MM.1S (cell line): ENCODE measurements around the gene HOXD4.

Source experiments
- DNase-seq: peaks from one replicate; pipeline ENCODE4 v3.0.0-alpha.2; 2015
- H2AFZ ChIP-seq: fragments of 300-600 bp; sonication (generic); 2 replicates; pipeline ENCODE4 v1.6.0; 2016; ENCODE audit warnings: antibody characterized with exemption, low read length
- H3F3A ChIP-seq: fragments of 300-600 bp; sonication (generic); 2 replicates; pipeline ENCODE4 v1.6.1; 2016; ENCODE audit warnings: mild to moderate bottlenecking, antibody characterized with exemption, low read length, moderate library complexity, mixed read lengths; ENCODE audit not compliant: insufficient read depth
- H3K27ac ChIP-seq: fragments of 300-600 bp; sonication (generic); 2 replicates; pipeline ENCODE4 v1.5.1; 2016; ENCODE audit warnings: mild to moderate bottlenecking, low read length
- H3K27me3 ChIP-seq: fragments of 300-600 bp; sonication (generic); replicated peaks from 2 replicates; pipeline ENCODE4 v1.6.0; 2016; ENCODE audit warnings: low read length; ENCODE audit not compliant: insufficient read depth
- H3K36me3 ChIP-seq: fragments of 300-600 bp; sonication (generic); replicated peaks from 2 replicates; pipeline ENCODE4 v1.6.1; 2016; ENCODE audit warnings: mild to moderate bottlenecking, low read length, mixed read lengths; ENCODE audit not compliant: insufficient read depth
- H3K4me1 ChIP-seq: fragments of 300-600 bp; sonication (generic); 2 replicates; pipeline ENCODE4 v1.6.1; 2016; ENCODE audit warnings: low read length, mixed read lengths
- H3K4me2 ChIP-seq: fragments of 300-600 bp; sonication (generic); 2 replicates; pipeline ENCODE4 v1.6.0; 2016; ENCODE audit warnings: low read depth, low read length
- H3K4me3 ChIP-seq: fragments of 300-600 bp; sonication (generic); 2 replicates; pipeline ENCODE4 v1.5.1; 2016; ENCODE audit warnings: low read length, mixed read lengths
- H3K79me2 ChIP-seq: fragments of 300-600 bp; sonication (generic); 2 replicates; pipeline ENCODE4 v1.6.1; 2016; ENCODE audit warnings: mixed run types, low read length, mixed read lengths
- H3K9ac ChIP-seq: fragments of 300-600 bp; sonication (generic); 2 replicates; pipeline ENCODE4 v1.6.1; 2016; ENCODE audit warnings: low read length, mixed read lengths
- H3K9me2 ChIP-seq: fragments of 300-600 bp; sonication (generic); replicated peaks from 2 replicates; pipeline ENCODE4 v1.6.1; 2016; ENCODE audit warnings: mild to moderate bottlenecking, low read length, mixed read lengths; ENCODE audit not compliant: insufficient read depth
- H3K9me3 ChIP-seq: fragments of 300-600 bp; sonication (generic); replicated peaks from 2 replicates; pipeline ENCODE4 v1.6.1; 2016; ENCODE audit warnings: mild to moderate bottlenecking, low read length, mixed read lengths; ENCODE audit not compliant: insufficient read depth
- H4K20me1 ChIP-seq: fragments of 300-600 bp; sonication (generic); 2 replicates; pipeline ENCODE4 v1.6.1; 2016; ENCODE audit warnings: mild to moderate bottlenecking, low read length, moderate library complexity, mixed read lengths; ENCODE audit not compliant: insufficient read depth
- EZH2 ChIP-seq: fragments of 300-600 bp; sonication (generic); optimal IDR thresholded peaks from 2 replicates; pipeline ENCODE3; 2017; ENCODE audit warnings: low read depth, mild to moderate bottlenecking, antibody characterized with exemption, low read length, mixed read lengths
- EZH2phosphoT487 ChIP-seq: fragments of 300-600 bp; sonication (generic); IDR thresholded peaks from 2 replicates; pipeline ENCODE4 v1.6.1; 2018; ENCODE audit warnings: antibody characterized with exemption, low read length
- TF ChIP-seq, protein P1 (sequence below): fragments of 300-600 bp; sonication (generic); IDR thresholded peaks from 2 replicates; pipeline ENCODE4 v1.5.1; 2016; ENCODE audit warnings: antibody characterized with exemption, low read length, mixed read lengths

The HOXD4 gene

DNA sequence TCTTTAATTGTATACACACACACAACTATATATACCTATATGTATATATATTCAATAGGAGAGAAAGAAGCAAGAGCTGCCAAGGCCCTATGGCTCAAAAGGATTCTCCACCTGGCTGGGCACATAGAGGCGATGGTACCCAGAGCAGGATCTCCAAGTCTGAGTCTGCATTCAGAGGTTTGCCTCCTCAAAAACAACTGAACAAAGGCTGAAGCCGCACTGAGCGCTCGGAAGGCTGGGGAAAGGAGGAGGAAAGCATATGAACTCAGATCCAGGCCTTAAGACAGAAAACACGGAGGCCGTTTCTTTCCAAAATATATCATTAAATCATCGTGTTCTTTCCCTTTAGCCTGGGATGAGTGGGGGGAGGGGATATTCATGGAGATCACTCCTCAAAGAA, 48.2 kb upstream of the HOXD4 start:
- no peak for DNase-seq
- Histone ChIP-seq H3K36me3 (no peaks in the 10 kb centered on the region), H3K4me2 (no peak overlapping the region), H3K9ac (no peak overlapping the region), H3K4me3 (no peak overlapping the region), H4K20me1 (no peaks in the 10 kb centered on the region), H3F3A (no peaks in the 10 kb centered on the region), H3K9me3 (no peaks in the 10 kb centered on the region), H2AFZ (no peak overlapping the region), H3K9me2 (no peaks in the 10 kb centered on the region), H3K79me2 (no peaks in the 10 kb centered on the region), H3K27ac (no peak overlapping the region), H3K4me1 (no peaks in the 10 kb centered on the region), H3K27me3 (peaks cover 14% of the 10 kb centered on the region)
- TF ChIP-seq EZH2 (no peak), EZH2phosphoT487 (no peak)
- TF ChIP-seq, protein P1, sequence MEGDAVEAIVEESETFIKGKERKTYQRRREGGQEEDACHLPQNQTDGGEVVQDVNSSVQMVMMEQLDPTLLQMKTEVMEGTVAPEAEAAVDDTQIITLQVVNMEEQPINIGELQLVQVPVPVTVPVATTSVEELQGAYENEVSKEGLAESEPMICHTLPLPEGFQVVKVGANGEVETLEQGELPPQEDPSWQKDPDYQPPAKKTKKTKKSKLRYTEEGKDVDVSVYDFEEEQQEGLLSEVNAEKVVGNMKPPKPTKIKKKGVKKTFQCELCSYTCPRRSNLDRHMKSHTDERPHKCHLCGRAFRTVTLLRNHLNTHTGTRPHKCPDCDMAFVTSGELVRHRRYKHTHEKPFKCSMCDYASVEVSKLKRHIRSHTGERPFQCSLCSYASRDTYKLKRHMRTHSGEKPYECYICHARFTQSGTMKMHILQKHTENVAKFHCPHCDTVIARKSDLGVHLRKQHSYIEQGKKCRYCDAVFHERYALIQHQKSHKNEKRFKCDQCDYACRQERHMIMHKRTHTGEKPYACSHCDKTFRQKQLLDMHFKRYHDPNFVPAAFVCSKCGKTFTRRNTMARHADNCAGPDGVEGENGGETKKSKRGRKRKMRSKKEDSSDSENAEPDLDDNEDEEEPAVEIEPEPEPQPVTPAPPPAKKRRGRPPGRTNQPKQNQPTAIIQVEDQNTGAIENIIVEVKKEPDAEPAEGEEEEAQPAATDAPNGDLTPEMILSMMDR: no peak

DNA sequence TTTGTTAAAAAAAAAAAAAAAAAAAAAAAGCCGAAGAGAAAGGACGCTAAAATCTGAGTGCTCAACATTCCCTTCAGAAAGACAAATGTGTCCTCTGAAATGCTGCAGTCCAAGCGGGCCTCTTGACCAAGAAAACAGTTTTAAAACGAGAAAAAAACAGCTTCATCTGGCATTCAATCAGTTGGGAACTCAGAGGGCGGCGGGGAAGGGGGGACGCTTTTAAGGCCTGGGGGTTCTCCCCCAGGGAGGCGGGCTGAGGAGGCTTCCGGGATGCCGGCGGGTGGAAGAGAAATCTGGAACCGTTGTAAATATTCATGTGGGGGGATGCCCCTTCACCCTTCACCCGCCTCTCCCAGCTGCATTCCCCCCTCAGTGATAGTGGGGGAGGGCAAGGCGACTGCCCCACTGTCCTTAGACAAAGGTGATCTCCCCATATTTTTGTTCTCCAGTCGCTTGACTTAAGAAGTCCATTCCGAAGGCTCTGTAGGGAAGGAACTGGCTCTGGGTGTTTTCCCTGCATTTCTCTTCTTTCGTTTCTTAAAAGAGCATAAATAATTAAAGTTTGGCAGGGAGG, 47.5 kb upstream of the HOXD4 start:
- Histone ChIP-seq H3K27me3 (peaks cover 14% of the 10 kb centered on the region), H3K36me3 (no peaks in the 10 kb centered on the region), H3K4me1 (no peaks in the 10 kb centered on the region), H3K9me2 (no peaks in the 10 kb centered on the region), H3K79me2 (no peaks in the 10 kb centered on the region), H3K4me3 (no peak overlapping the region), H3K27ac (no peak overlapping the region), H3K9me3 (no peaks in the 10 kb centered on the region), H3K9ac (no peak overlapping the region), H4K20me1 (no peaks in the 10 kb centered on the region), H3K4me2 (no peak overlapping the region), H2AFZ (no peak overlapping the region), H3F3A (no peaks in the 10 kb centered on the region)
- DNase-seq: no peak
- TF ChIP-seq EZH2phosphoT487 (no peak), EZH2 (no peak)
- TF ChIP-seq, protein P1: no peak

DNA sequence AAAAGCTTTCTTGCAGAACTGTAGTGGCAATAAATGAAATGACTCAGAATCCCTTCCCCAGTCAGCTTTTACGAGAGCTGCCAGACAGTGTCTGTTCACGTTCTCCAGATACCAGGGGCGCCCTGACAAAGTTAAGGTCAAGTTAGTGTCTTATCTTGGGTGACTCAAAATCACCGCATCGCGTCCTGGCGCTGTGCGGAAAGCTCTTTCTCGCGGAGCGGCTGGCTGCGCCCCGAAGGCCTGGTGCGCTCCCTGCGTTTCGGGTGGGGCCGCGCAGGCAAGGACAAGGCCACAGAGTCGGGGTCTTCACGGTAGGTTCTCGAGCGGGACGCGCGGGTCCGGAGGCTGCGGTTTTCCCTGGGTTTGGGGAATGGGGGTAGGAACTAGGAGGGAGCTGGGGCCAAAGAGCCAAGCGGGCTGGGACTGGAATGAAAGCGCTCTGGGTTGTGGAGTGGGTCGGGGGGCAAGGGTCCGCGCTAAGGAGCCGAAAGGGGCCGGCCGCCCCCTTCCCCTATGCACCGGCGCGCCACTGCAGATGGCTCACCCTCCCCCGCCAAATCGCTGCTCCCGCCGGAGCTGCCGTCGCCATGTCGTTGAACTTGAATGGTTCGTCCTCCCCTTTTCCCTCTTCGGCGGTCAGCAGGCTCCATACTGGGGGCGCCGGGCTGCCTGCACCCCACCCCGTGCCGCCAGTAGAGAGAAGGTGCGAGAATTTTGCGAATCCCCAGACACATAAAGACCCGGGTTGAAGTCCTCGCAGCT, 46.9 kb upstream of the HOXD4 start:
- H2AFZ ChIP-seq: no peak overlapping the region
- H3F3A ChIP-seq: no peaks in the 10 kb centered on the region
- TF ChIP-seq, protein P1: no peak
- TF ChIP-seq EZH2phosphoT487 (no peak), EZH2 (no peak)
- H3K27me3 ChIP-seq: peaks cover 19% of the 10 kb centered on the region
- no peaks in the 10 kb centered on the region for H3K9me2 ChIP-seq
- no peak overlapping the region for H3K27ac ChIP-seq
- no peak overlapping the region for H3K4me2 ChIP-seq
- H3K9me3 ChIP-seq: no peaks in the 10 kb centered on the region
- no peak overlapping the region for H3K9ac ChIP-seq
- H3K79me2 ChIP-seq: no peaks in the 10 kb centered on the region
- H3K36me3 ChIP-seq: no peaks in the 10 kb centered on the region
- H3K4me3 ChIP-seq: no peak overlapping the region
- no peaks in the 10 kb centered on the region for H4K20me1 ChIP-seq
- no peak for DNase-seq
- H3K4me1 ChIP-seq: no peaks in the 10 kb centered on the region
